B cell (primary cell): Measurements from ENCODE around the gene AFF3. TPM values are rescaled to one million over a fixed set of nuclear protein-coding genes. Genes with fewer than 3 reads are reported as not detected.

ENCODE experiments used
- ATAC-seq: fragments of 200-7000 bp; cut with Tn5 transposase; one replicate; pipeline ENCODE4 v1.10.0; 2021; ENCODE audit warnings: low read depth, mild to moderate bottlenecking, moderate number of reproducible peaks, moderate library complexity
- CTCF ChIA-PET: fragments of 350-600 bp; sonication (Branson Sonifier 250); formaldehyde crosslinking; loops from one replicate; lab custom pipeline; 2021; ENCODE audit warnings: antibody characterized with exemption, inconsistent platforms; lab: Charles Lee
- POLR2A ChIA-PET: fragments of 350-600 bp; sonication (Branson Sonifier 250); formaldehyde crosslinking; loops from one replicate; lab custom pipeline; 2021; ENCODE audit warnings: antibody characterized with exemption; lab: Charles Lee
- DNase-seq: peaks from one replicate; pipeline ENCODE4 v3.0.0; 2013
- H2AFZ ChIP-seq: 2 replicates; pipeline ENCODE4 v1.6.1; 2012; ENCODE audit warnings: mild to moderate bottlenecking, low read depth, low read length; ENCODE audit not compliant: insufficient read depth, poor library complexity, severe bottlenecking
- H3K27ac ChIP-seq, 2 donors: 1 replicate in 1 of 2; 2 replicates in 1 of 2; pipeline ENCODE4 v1.5.1; 2012 to 2013; ENCODE audit warnings: low read length in 2 of 2, mild to moderate bottlenecking in 2 of 2, moderate library complexity in 1 of 2
- H3K27me3 ChIP-seq, 4 experiments: fragments of 200-600 bp in 1 of 4; sonication (generic) in 1 of 4; replicated peaks in 1 of 4; 1 replicate in 2 of 4; 2 replicates in 2 of 4; pipeline versions ENCODE4 v1.6.1 to v1.7.0; 2013 to 2016; ENCODE audit warnings: low read length in 3 of 4, mild to moderate bottlenecking in 2 of 4, mixed read lengths in 1 of 4, moderate library complexity in 1 of 4; ENCODE audit not compliant: insufficient read depth in 4 of 4, control insufficient read depth in 3 of 4; ENCODE audit errors: control extremely low read depth in 1 of 4
- H3K36me3 ChIP-seq, 2 experiments: replicated peaks in 1 of 2; 1 replicate in 1 of 2; 2 replicates in 1 of 2; pipeline versions ENCODE4 v1.6.1 to v1.7.1; 2013; ENCODE audit warnings: low read length in 1 of 2; ENCODE audit not compliant: insufficient read depth in 2 of 2, control insufficient read depth in 1 of 2; ENCODE audit errors: control extremely low read depth in 1 of 2, extremely low read depth in 1 of 2
- H3K4me1 ChIP-seq, 2 donors: fragments of 200-600 bp in 1 of 2; sonication (generic) in 1 of 2; 1 replicate in 1 of 2; 2 replicates in 1 of 2; pipeline versions ENCODE4 v1.5.1 to v1.6.1; 2013 to 2017; ENCODE audit warnings: low read length in 2 of 2; ENCODE audit not compliant: control insufficient read depth in 2 of 2, insufficient read depth in 2 of 2
- H3K4me2 ChIP-seq: replicated peaks from 2 replicates; pipeline ENCODE3; 2012; ENCODE audit warnings: mild to moderate bottlenecking, low read depth, low read length; ENCODE audit not compliant: poor library complexity, severe bottlenecking
- H3K4me3 ChIP-seq, 5 experiments: fragments of 200-600 bp in 1 of 5; sonication (generic) in 1 of 5; 1 replicate in 3 of 5; 2 replicates in 2 of 5; pipeline versions ENCODE4 v1.5.1 to v1.7.0; 2011 to 2016; ENCODE audit warnings: low read length in 4 of 5, mild to moderate bottlenecking in 4 of 5, low read depth in 2 of 5, control low read depth in 1 of 5, moderate library complexity in 1 of 5; ENCODE audit not compliant: insufficient read depth in 1 of 5; ENCODE audit errors: control extremely low read depth in 1 of 5, extremely low read depth in 1 of 5
- H3K79me2 ChIP-seq: fragments of 200-600 bp; sonication (generic); one replicate; pipeline ENCODE4 v1.6.0; 2016; ENCODE audit warnings: low read length; ENCODE audit not compliant: control insufficient read depth, insufficient read depth
- H3K9ac ChIP-seq: fragments of 200-600 bp; sonication (generic); 2 replicates; pipeline ENCODE4 v1.6.1; 2017; ENCODE audit warnings: mild to moderate bottlenecking, low read length, moderate library complexity
- H3K9me3 ChIP-seq, 3 donors: one replicate each; pipeline versions ENCODE4 v1.6.1 to v1.7.1; 2013; ENCODE audit warnings: low read length in 2 of 3; ENCODE audit not compliant: control insufficient read depth in 2 of 3, insufficient read depth in 1 of 3; ENCODE audit errors: control extremely low read depth in 1 of 3
- H4K20me1 ChIP-seq: 2 replicates; pipeline ENCODE4 v1.6.0; 2012; ENCODE audit warnings: mild to moderate bottlenecking, low read length; ENCODE audit not compliant: insufficient read depth, control insufficient read depth, poor library complexity, severe bottlenecking
- H3K27ac Mint-ChIP-seq: one replicate; pipeline ENCODE4 v1.8.0; 2021; ENCODE audit warnings: mixed read lengths
- H3K27me3 Mint-ChIP-seq: one replicate; pipeline ENCODE4 v1.8.0; 2021; ENCODE audit warnings: mixed read lengths
- H3K4me1 Mint-ChIP-seq: one replicate; pipeline ENCODE4 v1.8.0; 2021; ENCODE audit warnings: mixed read lengths
- H3K4me3 Mint-ChIP-seq: one replicate; pipeline ENCODE4 v1.8.0; 2021; ENCODE audit warnings: mixed read lengths
- H3K9me3 Mint-ChIP-seq: one replicate; pipeline ENCODE4 v1.8.0; 2022; ENCODE audit warnings: mixed read lengths; ENCODE audit not compliant: insufficient read depth
- EZH2 ChIP-seq: IDR thresholded peaks from 2 replicates; pipeline ENCODE4 v1.6.1; 2012; ENCODE audit warnings: borderline replicate concordance, low read depth, mild to moderate bottlenecking, moderate library complexity, low read length; ENCODE audit not compliant: insufficient read depth, poor library complexity, severe bottlenecking
- WGBS: methylation state at CpG from one replicate; pipeline ENCODE4 v1.1.5; 2013; ENCODE audit warnings: missing lambda C conversion rate; ENCODE audit not compliant: insufficient coverage; 5-methylcytosine and 5-hydroxymethylcytosine counted together
- intact Hi-C: fragments of 100-400 bp; cut with micrococcal nuclease; formaldehyde crosslinking; loops from one replicate; pipeline ENCODE4 v1.10.0; 2022
- polyA plus RNA-seq: library from polyadenylated mRNA; depleted of rRNA; stranded (reverse); fragments of >200 nt; gene quantifications from 2 replicates; pipeline ENCODE4 v1.2.3, GENCODE V29; 2012
- total RNA-seq, 2 donors: library from RNA; stranded (reverse); fragments of 120-200 nt in 1 of 2; gene quantifications; 1 replicate in 1 of 2; 2 replicates in 1 of 2; pipeline versions ENCODE4 v1.2.3 to v1.2.4, GENCODE V29; 2013 to 2022
- TF ChIP-seq, protein P1 (sequence below): fragments of 200-600 bp; IDR thresholded peaks from one replicate; pipeline ENCODE4 v1.8.0; 2022; ENCODE audit warnings: antibody characterized with exemption, mild to moderate bottlenecking

The AFF3 gene
- total and polyA plus RNA-seq, 2 donors (not counting 1 experiment from before 2014, with no cell fraction given), result 117 to 830 TPM

DNA sequence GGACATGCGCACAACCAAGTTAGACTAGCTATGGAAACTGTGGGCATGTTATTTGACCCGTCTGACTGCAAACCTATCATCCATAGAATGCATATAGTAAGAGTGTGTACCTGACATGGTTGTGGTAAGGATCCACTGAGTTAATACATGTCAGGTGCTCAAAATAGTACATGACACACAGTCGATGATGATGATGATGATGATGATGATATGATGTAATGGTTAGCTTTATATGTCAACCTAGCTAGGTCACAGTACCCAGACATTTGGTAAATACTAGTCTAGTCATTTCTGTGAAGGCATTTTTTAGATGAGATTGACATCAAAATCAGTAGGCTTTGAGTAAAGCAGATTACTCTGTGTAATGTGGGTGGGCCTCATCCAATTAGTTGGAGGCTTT is 204.1 kb downstream of the AFF3 start:
- ATAC-seq (no peak), DNase-seq (no peak)
- H3K27ac Mint-ChIP-seq, result peak overlapping the region; percentile 41
- ChIA-PET CTCF (no interaction called here), POLR2A (interaction anchor here (1.1 kb wide), 1 partner anchor 10 kb away, joined by 3 read pairs; no protein-coding TSS in a partner anchor)
- no peaks in the 10 kb centered on the region for H3K27me3 ChIP-seq
- no peak overlapping the region for H2AFZ ChIP-seq
- H3K27ac ChIP-seq, result peak overlapping the region in 1 of 2 donors; percentile 5
- peaks cover 43% of the 10 kb centered on the region for H3K4me1 Mint-ChIP-seq
- peaks cover 18 to 85% of the 10 kb centered on the region in 2 experiments for H3K36me3 ChIP-seq
- H3K4me2 ChIP-seq, result no peak overlapping the region
- H3K4me1 ChIP-seq, result peaks cover 0 to 15% of the 10 kb centered on the region in 2 donors
- H3K27me3 Mint-ChIP-seq, result no peaks in the 10 kb centered on the region
- no peak overlapping the region for H3K4me3 Mint-ChIP-seq
- WGBS, result 71% methylated on average over 1 of the region's 3 CpGs
- no peak for TF ChIP-seq EZH2
- TF ChIP-seq, protein P1, sequence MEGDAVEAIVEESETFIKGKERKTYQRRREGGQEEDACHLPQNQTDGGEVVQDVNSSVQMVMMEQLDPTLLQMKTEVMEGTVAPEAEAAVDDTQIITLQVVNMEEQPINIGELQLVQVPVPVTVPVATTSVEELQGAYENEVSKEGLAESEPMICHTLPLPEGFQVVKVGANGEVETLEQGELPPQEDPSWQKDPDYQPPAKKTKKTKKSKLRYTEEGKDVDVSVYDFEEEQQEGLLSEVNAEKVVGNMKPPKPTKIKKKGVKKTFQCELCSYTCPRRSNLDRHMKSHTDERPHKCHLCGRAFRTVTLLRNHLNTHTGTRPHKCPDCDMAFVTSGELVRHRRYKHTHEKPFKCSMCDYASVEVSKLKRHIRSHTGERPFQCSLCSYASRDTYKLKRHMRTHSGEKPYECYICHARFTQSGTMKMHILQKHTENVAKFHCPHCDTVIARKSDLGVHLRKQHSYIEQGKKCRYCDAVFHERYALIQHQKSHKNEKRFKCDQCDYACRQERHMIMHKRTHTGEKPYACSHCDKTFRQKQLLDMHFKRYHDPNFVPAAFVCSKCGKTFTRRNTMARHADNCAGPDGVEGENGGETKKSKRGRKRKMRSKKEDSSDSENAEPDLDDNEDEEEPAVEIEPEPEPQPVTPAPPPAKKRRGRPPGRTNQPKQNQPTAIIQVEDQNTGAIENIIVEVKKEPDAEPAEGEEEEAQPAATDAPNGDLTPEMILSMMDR, result no peak
- H3K79me2 ChIP-seq, result peaks cover 88% of the 10 kb centered on the region
- intact Hi-C loops, result no loop called here
- peaks cover 0 to 11% (median 5%) of the 10 kb centered on the region in 3 donors for H3K9me3 ChIP-seq
- H4K20me1 ChIP-seq, result peaks cover 70% of the 10 kb centered on the region
- no peak overlapping the region for H3K9ac ChIP-seq
- H3K9me3 Mint-ChIP-seq, result no peaks in the 10 kb centered on the region
- H3K4me3 ChIP-seq, result no peak overlapping the region

DNA sequence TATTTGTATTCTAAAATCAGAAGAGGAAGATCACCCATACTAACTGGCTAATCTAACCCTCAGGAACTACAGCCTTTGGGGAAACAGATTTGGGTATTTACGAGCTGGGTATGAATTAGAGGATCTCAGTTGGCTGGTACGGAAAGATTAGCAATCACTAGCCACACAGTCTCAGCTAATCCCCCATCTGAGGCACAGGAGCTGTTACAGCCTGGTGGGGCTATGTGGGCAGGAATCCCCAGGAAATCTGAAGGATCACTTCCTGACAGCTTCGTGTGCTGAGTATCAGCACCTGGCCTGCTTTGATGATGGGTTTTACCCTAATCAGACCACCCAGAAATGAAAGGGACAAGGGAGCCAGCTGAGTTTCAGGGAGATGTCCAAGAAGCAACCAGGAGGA is 206.3 kb downstream of the AFF3 start:
- H3K9me3 Mint-ChIP-seq, result no peaks in the 10 kb centered on the region
- no peaks in the 10 kb centered on the region for H3K27me3 ChIP-seq
- H4K20me1 ChIP-seq, result peaks cover 53% of the 10 kb centered on the region
- peaks cover 54% of the 10 kb centered on the region for H3K4me1 Mint-ChIP-seq
- H3K4me1 ChIP-seq, result peaks cover 2 to 18% of the 10 kb centered on the region in 2 donors
- 60% methylated on average over 1 of the region's 3 CpGs for WGBS
- H3K4me2 ChIP-seq, result no peak overlapping the region
- H3K9ac ChIP-seq, result no peak overlapping the region
- H3K4me3 ChIP-seq, result no peak overlapping the region
- ChIA-PET POLR2A (interaction anchor here (1.5 kb wide), 1 partner anchor 49 kb away, joined by 3 read pairs; no protein-coding TSS in a partner anchor), CTCF (interaction anchor here (0.9 kb wide), 1 partner anchor 11 kb away, joined by 3 read pairs; no protein-coding TSS in a partner anchor)
- DNase-seq, result no peak
- H3K4me3 Mint-ChIP-seq, result peak overlapping the region; percentile 6
- H3K36me3 ChIP-seq, result peaks cover 23 to 80% of the 10 kb centered on the region in 2 experiments
- TF ChIP-seq EZH2, result no peak
- TF ChIP-seq, protein P1, result no peak
- no peak for ATAC-seq
- H3K27ac Mint-ChIP-seq, result peak overlapping the region; percentile 72
- peak overlapping the region in 1 of 2 donors; percentile 48 for H3K27ac ChIP-seq
- peaks cover 89% of the 10 kb centered on the region for H3K79me2 ChIP-seq
- H3K9me3 ChIP-seq, result peaks cover 0 to 11% (median 5%) of the 10 kb centered on the region in 3 donors
- no peak overlapping the region for H2AFZ ChIP-seq
- intact Hi-C loops, result no loop called here
- no peaks in the 10 kb centered on the region for H3K27me3 Mint-ChIP-seq
